ENCODE measurements around the gene SH3RF1. TPM values are rescaled to one million over a fixed set of nuclear protein-coding genes. Genes with fewer than 3 reads are reported as not detected.

Gene SH3RF1
- total RNA-seq, 1 experiment from 2014 or later = 15.3 TPM

GRCh38 chr4:169044714-169045447 is 225.9 kb downstream of the SH3RF1 start:
- WGBS (ENCODE audit: extremely low coverage, insufficient read length, low lambda C conversion rate) = no CpG with 5 or more reads among the region's 5 CpGs
- no peak overlapping the region for H3K4me3 Mint-ChIP-seq
- no peak overlapping the region for H4K5ac ChIP-seq (ENCODE audit: insufficient read length, low read depth, low read length)
- H2AK5ac ChIP-seq (ENCODE audit: insufficient read length, low read length) = no peak overlapping the region
- H4K91ac ChIP-seq (ENCODE audit: insufficient read length, low read depth, low read length) = no peak overlapping the region
- no peak overlapping the region for H2BK20ac ChIP-seq (ENCODE audit: low read depth, low read length, poor library complexity, severe bottlenecking)
- no peak overlapping the region for H3K56ac ChIP-seq (ENCODE audit: insufficient read length, low read depth, low read length)
- H3K18ac ChIP-seq (ENCODE audit: insufficient read length, low read depth, low read length) = no peak overlapping the region
- no peak overlapping the region for H4K8ac ChIP-seq (replicated peaks; ENCODE audit: insufficient read length, low read depth, low read length)
- no peak overlapping the region for H3K23ac ChIP-seq (ENCODE audit: insufficient read length, low read depth, low read length)
- H3K4me2 ChIP-seq (ENCODE audit: insufficient read depth, insufficient read length, low read length) = no peak overlapping the region
- no peaks in the 10 kb centered on the region for H3K9me3 ChIP-seq (ENCODE audit: control insufficient read depth, low read depth, low read length)
- no peak overlapping the region for H3K9ac ChIP-seq (ENCODE audit: extremely low read depth, insufficient read length, low read length)
- H3T11ph ChIP-seq (ENCODE audit: low read length) = no peak overlapping the region
- no peaks in the 10 kb centered on the region for H3K23me2 ChIP-seq (ENCODE audit: insufficient read length, low read depth, low read length, poor library complexity, severe bottlenecking)
- no peaks in the 10 kb centered on the region for H3K27me3 ChIP-seq (ENCODE audit: insufficient read depth, low read length)
- H2BK12ac ChIP-seq (ENCODE audit: insufficient read length, low read depth, low read length) = no peak overlapping the region
- H3K9me3 Mint-ChIP-seq = no peaks in the 10 kb centered on the region
- H2AFZ ChIP-seq (ENCODE audit: low read length) = no peak overlapping the region
- no peak overlapping the region for H2BK15ac ChIP-seq (ENCODE audit: low read depth, low read length)
- H3K4me1 ChIP-seq (ENCODE audit: insufficient read depth, low read length) = no peaks in the 10 kb centered on the region
- H4K20me1 ChIP-seq (ENCODE audit: control insufficient read depth, insufficient read depth, insufficient read length) = no peaks in the 10 kb centered on the region
- DNase-seq = no peak
- peaks cover 4 to 5% of the 10 kb centered on the region in 2 experiments for H3K4me1 Mint-ChIP-seq
- H3K27me3 Mint-ChIP-seq (ENCODE audit: low read depth) = no peaks in the 10 kb centered on the region; the same call in 1 of the 2 replicates
- H3K4ac ChIP-seq (ENCODE audit: low read depth, low read length) = no peak overlapping the region
- no peak for TF ChIP-seq CTCF (conservative IDR thresholded peaks at IDR 0.05)
- H3K27ac ChIP-seq (ENCODE audit: insufficient read length, low read depth, low read length) = no peak overlapping the region
- no peak overlapping the region for H3K27ac Mint-ChIP-seq
- no peak overlapping the region for H3K14ac ChIP-seq (ENCODE audit: insufficient read depth, low read length)
- H3K79me1 ChIP-seq (ENCODE audit: insufficient read depth, low read depth, low read length, poor library complexity, severe bottlenecking) = no peaks in the 10 kb centered on the region
- H2BK5ac ChIP-seq (ENCODE audit: insufficient read length, low read length) = no peak overlapping the region
- H2BK120ac ChIP-seq (ENCODE audit: low read depth, low read length, poor library complexity, severe bottlenecking) = no peak overlapping the region
- H3K36me3 Mint-ChIP-seq (ENCODE audit: insufficient read depth in 1 of 3, low read depth in 3 of 3) = no peaks in the 10 kb centered on the region
- H3K79me2 ChIP-seq (ENCODE audit: insufficient read depth, low read length) = no peaks in the 10 kb centered on the region

Measured in H9 (cell line).